ENCODE measurements around the gene FBN2.
"Not testable (repeated sequence)": the region's sequence is repeated elsewhere in the genome, so short reads cannot be mapped to it uniquely, and the experiment has no call there.

The FBN2 gene

GRCh38 chr5:128512894-128513293 is 25.2 kb downstream of the FBN2 start:
- Histone ChIP-seq H4K20me1 (ENCODE audit: insufficient read depth) (no peaks in the 10 kb centered on the region), H2AFZ (ENCODE audit: low read depth) (no peak overlapping the region), H3K27me3 (ENCODE audit: insufficient read depth, low read depth) (no peaks in the 10 kb centered on the region), H3K4me3 (IDR thresholded peaks at IDR 0.05; ENCODE audit: insufficient read depth, low read depth, low read length) (no peak overlapping the region), H3K36me3 (ENCODE audit: insufficient read depth) (no peaks in the 10 kb centered on the region), H3K4me2 (no peak overlapping the region), H3K4me1 (ENCODE audit: low read depth, poor library complexity, severe bottlenecking) (no peaks in the 10 kb centered on the region), H3K9ac (no peak overlapping the region), H3K27ac (no peak overlapping the region), H3K79me2 (ENCODE audit: insufficient read depth, low read depth) (no peaks in the 10 kb centered on the region)
- TF ChIP-seq, protein P1, sequence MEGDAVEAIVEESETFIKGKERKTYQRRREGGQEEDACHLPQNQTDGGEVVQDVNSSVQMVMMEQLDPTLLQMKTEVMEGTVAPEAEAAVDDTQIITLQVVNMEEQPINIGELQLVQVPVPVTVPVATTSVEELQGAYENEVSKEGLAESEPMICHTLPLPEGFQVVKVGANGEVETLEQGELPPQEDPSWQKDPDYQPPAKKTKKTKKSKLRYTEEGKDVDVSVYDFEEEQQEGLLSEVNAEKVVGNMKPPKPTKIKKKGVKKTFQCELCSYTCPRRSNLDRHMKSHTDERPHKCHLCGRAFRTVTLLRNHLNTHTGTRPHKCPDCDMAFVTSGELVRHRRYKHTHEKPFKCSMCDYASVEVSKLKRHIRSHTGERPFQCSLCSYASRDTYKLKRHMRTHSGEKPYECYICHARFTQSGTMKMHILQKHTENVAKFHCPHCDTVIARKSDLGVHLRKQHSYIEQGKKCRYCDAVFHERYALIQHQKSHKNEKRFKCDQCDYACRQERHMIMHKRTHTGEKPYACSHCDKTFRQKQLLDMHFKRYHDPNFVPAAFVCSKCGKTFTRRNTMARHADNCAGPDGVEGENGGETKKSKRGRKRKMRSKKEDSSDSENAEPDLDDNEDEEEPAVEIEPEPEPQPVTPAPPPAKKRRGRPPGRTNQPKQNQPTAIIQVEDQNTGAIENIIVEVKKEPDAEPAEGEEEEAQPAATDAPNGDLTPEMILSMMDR (conservative IDR thresholded peaks at IDR 0.05; ENCODE audit: low read depth, low read length) = no peak

GRCh38 chr5:128506643-128507042 is 31.4 kb downstream of the FBN2 start:
- H4K20me1 ChIP-seq (ENCODE audit: insufficient read depth) = no peaks in the 10 kb centered on the region

GRCh38 chr5:128503727-128504126 is 34.3 kb downstream of the FBN2 start:
- not testable (repeated sequence) for H3K4me2 ChIP-seq; H2AFZ ChIP-seq (ENCODE audit: low read depth); H3K4me1 ChIP-seq (ENCODE audit: low read depth, poor library complexity, severe bottlenecking); H3K79me2 ChIP-seq (ENCODE audit: insufficient read depth, low read depth); H3K9ac ChIP-seq; H3K27ac ChIP-seq; H3K36me3 ChIP-seq (ENCODE audit: insufficient read depth); H3K4me3 ChIP-seq (IDR thresholded peaks at IDR 0.05; ENCODE audit: insufficient read depth, low read depth, low read length); H3K27me3 ChIP-seq (ENCODE audit: insufficient read depth, low read depth); H4K20me1 ChIP-seq (ENCODE audit: insufficient read depth)

More at GRCh38 chr5:128506643-128507042, 31.4 kb downstream of the FBN2 start:
- H3K27ac ChIP-seq = no peak overlapping the region
- no peak overlapping the region for H3K4me3 ChIP-seq (IDR thresholded peaks at IDR 0.05; ENCODE audit: insufficient read depth, low read depth, low read length)
- no peaks in the 10 kb centered on the region for H3K27me3 ChIP-seq (ENCODE audit: insufficient read depth, low read depth)
- no peak overlapping the region for H3K9ac ChIP-seq
- TF ChIP-seq, protein P1 (conservative IDR thresholded peaks at IDR 0.05; ENCODE audit: low read depth, low read length) = no peak
- no peak overlapping the region for H3K4me2 ChIP-seq
- H3K4me1 ChIP-seq (ENCODE audit: low read depth, poor library complexity, severe bottlenecking) = no peaks in the 10 kb centered on the region
- no peaks in the 10 kb centered on the region for H3K79me2 ChIP-seq (ENCODE audit: insufficient read depth, low read depth)
- H3K36me3 ChIP-seq (ENCODE audit: insufficient read depth) = no peaks in the 10 kb centered on the region
- H2AFZ ChIP-seq (ENCODE audit: low read depth) = no peak overlapping the region

GRCh38 chr5:128498844-128499455 is 39.1 kb downstream of the FBN2 start:
- no peaks in the 10 kb centered on the region for H3K36me3 ChIP-seq (ENCODE audit: insufficient read depth)
- no peaks in the 10 kb centered on the region for H4K20me1 ChIP-seq (ENCODE audit: insufficient read depth)
- H3K4me2 ChIP-seq = no peak overlapping the region
- TF ChIP-seq, protein P1 (conservative IDR thresholded peaks at IDR 0.05; ENCODE audit: low read depth, low read length) = peak; percentile 54; the same call in 1 of the 2 replicates
- H3K9ac ChIP-seq = no peak overlapping the region
- no peaks in the 10 kb centered on the region for H3K4me1 ChIP-seq (ENCODE audit: low read depth, poor library complexity, severe bottlenecking)
- no peaks in the 10 kb centered on the region for H3K27me3 ChIP-seq (ENCODE audit: insufficient read depth, low read depth)
- no peak overlapping the region for H3K27ac ChIP-seq
- H3K79me2 ChIP-seq (ENCODE audit: insufficient read depth, low read depth) = no peaks in the 10 kb centered on the region
- H3K4me3 ChIP-seq (IDR thresholded peaks at IDR 0.05; ENCODE audit: insufficient read depth, low read depth, low read length) = no peak overlapping the region
- H2AFZ ChIP-seq (ENCODE audit: low read depth) = no peak overlapping the region

- Histone ChIP-seq H3K4me1 (ENCODE audit: low read depth, poor library complexity, severe bottlenecking) (no peaks in the 10 kb centered on the region), H3K4me3 (IDR thresholded peaks at IDR 0.05; ENCODE audit: insufficient read depth, low read depth, low read length) (no peak overlapping the region), H4K20me1 (ENCODE audit: insufficient read depth) (no peaks in the 10 kb centered on the region), H3K27me3 (ENCODE audit: insufficient read depth, low read depth) (no peaks in the 10 kb centered on the region), H3K9ac (no peak overlapping the region), H2AFZ (ENCODE audit: low read depth) (no peak overlapping the region), H3K4me2 (no peak overlapping the region), H3K79me2 (ENCODE audit: insufficient read depth, low read depth) (no peaks in the 10 kb centered on the region), H3K27ac (no peak overlapping the region), H3K36me3 (ENCODE audit: insufficient read depth) (no peaks in the 10 kb centered on the region)
- TF ChIP-seq, protein P1 (conservative IDR thresholded peaks at IDR 0.05; ENCODE audit: low read depth, low read length) = no peak
These were observed 43.5 kb downstream of the FBN2 start for GRCh38 chr5:128494516-128494915.
